GM18502 (cell line): ENCODE measurements around the gene E2F6.

Experiments
- ATAC-seq: cut with Tn5 transposase; IDR thresholded peaks from one replicate; pipeline ENCODE4 v1.9.1; 2021; ENCODE audit warnings: mild to moderate bottlenecking; ENCODE audit not compliant: unreplicated experiment, poor library complexity

Gene E2F6

GRCh38 chr2:11397513-11397912 lies 68.4 kb downstream of the E2F6 start:
- ATAC-seq = no peak

- no peak for ATAC-seq
These were observed 69.2 kb downstream of the E2F6 start for GRCh38 chr2:11396467-11397445.

GRCh38 chr2:11396021-11396420 lies 69.9 kb downstream of the E2F6 start:
- ATAC-seq = no peak

GRCh38 chr2:11395389-11395788 lies 70.6 kb downstream of the E2F6 start:
- ATAC-seq = no peak
